Measurements from ENCODE around the gene RTF2.

The RTF2 gene

GRCh38 chr20:56439771-56440291 is 28.6 kb upstream of the RTF2 start:
- DNase-seq, result no peak

- DNase-seq, result no peak
These were observed 27.9 kb upstream of the RTF2 start for GRCh38 chr20:56440346-56441007.

GRCh38 chr20:56442389-56443365 is 25.8 kb upstream of the RTF2 start:
- DNase-seq, result no peak

- no peak for DNase-seq
These were observed 24.5 kb upstream of the RTF2 start for GRCh38 chr20:56443654-56444540.

- no peak for DNase-seq
These were observed 23.3 kb upstream of the RTF2 start for GRCh38 chr20:56445130-56445529.

GRCh38 chr20:56445540-56445939 is 22.9 kb upstream of the RTF2 start:
- no peak for DNase-seq

- no peak for DNase-seq
These were observed 21.2 kb upstream of the RTF2 start for GRCh38 chr20:56447227-56447626.

GRCh38 chr20:56449459-56449858 is 19.0 kb upstream of the RTF2 start:
- DNase-seq, result no peak

- no peak for DNase-seq
These were observed 17.2 kb upstream of the RTF2 start for GRCh38 chr20:56451056-56451765.

- no peak for DNase-seq
These were observed 15.1 kb upstream of the RTF2 start for GRCh38 chr20:56453352-56453751.

- no peak for DNase-seq
These were observed 13.7 kb upstream of the RTF2 start for GRCh38 chr20:56454754-56455153.

- DNase-seq, result no peak
These were observed 10.1 kb upstream of the RTF2 start for GRCh38 chr20:56458206-56458821.

- DNase-seq, result no peak
These were observed 8.0 kb upstream of the RTF2 start for GRCh38 chr20:56460459-56460858.

GRCh38 chr20:56461576-56461975 is 6.9 kb upstream of the RTF2 start:
- DNase-seq, result no peak

- DNase-seq, result no peak
These were observed 5.0 kb upstream of the RTF2 start for GRCh38 chr20:56463428-56463827.

- no peak for DNase-seq
These were observed 2.4 kb upstream of the RTF2 start for GRCh38 chr20:56465997-56466396.

GRCh38 chr20:56467968-56468315 is 485 bp upstream of the RTF2 start:
- no peak for DNase-seq

GRCh38 chr20:56469077-56469449 is 636 bp downstream of the RTF2 start:
- no peak for DNase-seq

GRCh38 chr20:56483970-56484369 is 15.5 kb downstream of the RTF2 start:
- no peak for DNase-seq

GRCh38 chr20:56487216-56487615 is 18.8 kb downstream of the RTF2 start:
- DNase-seq, result no peak

GRCh38 chr20:56488566-56488965 is 20.1 kb downstream of the RTF2 start:
- DNase-seq, result no peak

- no peak for DNase-seq
These were observed 32.7 kb downstream of the RTF2 start for GRCh38 chr20:56501116-56501515.
